ENCODE data around the gene PXMP4. TPM values are rescaled to one million over a fixed set of nuclear protein-coding genes. Genes with fewer than 3 reads are reported as not detected.

PXMP4 gene
- total RNA-seq, 1 experiment from 2014 or later: 5.7 TPM

- WGBS (ENCODE audit: extremely low coverage, insufficient read length, low lambda C conversion rate): no CpG with 5 or more reads among the region's 14 CpGs
- Histone ChIP-seq H4K5ac (ENCODE audit: insufficient read length, low read depth, low read length) (no peak overlapping the region), H3K79me1 (ENCODE audit: insufficient read depth, low read depth, low read length, poor library complexity, severe bottlenecking) (no peaks in the 10 kb centered on the region), H2BK5ac (ENCODE audit: insufficient read length, low read length) (no peak overlapping the region), H3K18ac (ENCODE audit: insufficient read length, low read depth, low read length) (no peak overlapping the region), H3K27ac (ENCODE audit: insufficient read length, low read depth, low read length) (no peak overlapping the region), H2BK15ac (ENCODE audit: low read depth, low read length) (no peak overlapping the region), H2AK5ac (ENCODE audit: insufficient read length, low read length) (no peak overlapping the region), H2BK12ac (ENCODE audit: insufficient read length, low read depth, low read length) (no peak overlapping the region), H3K79me2 (ENCODE audit: insufficient read depth, low read length) (no peaks in the 10 kb centered on the region), H3K14ac (ENCODE audit: insufficient read depth, low read length) (peak overlapping the region; percentile 27; the same call in 1 of the 2 replicates), H4K8ac (replicated peaks; ENCODE audit: insufficient read length, low read depth, low read length) (no peak overlapping the region), H3K56ac (ENCODE audit: insufficient read length, low read depth, low read length) (no peak overlapping the region), H4K20me1 (ENCODE audit: control insufficient read depth, insufficient read depth, insufficient read length) (no peaks in the 10 kb centered on the region), H2BK120ac (ENCODE audit: low read depth, low read length, poor library complexity, severe bottlenecking) (no peak overlapping the region), H2AFZ (ENCODE audit: low read length) (no peak overlapping the region), H3K9ac (ENCODE audit: extremely low read depth, insufficient read length, low read length) (no peak overlapping the region), H3K23me2 (ENCODE audit: insufficient read length, low read depth, low read length, poor library complexity, severe bottlenecking) (no peaks in the 10 kb centered on the region), H4K91ac (ENCODE audit: insufficient read length, low read depth, low read length) (no peak overlapping the region), H3K9me3 (ENCODE audit: control insufficient read depth, low read depth, low read length) (no peaks in the 10 kb centered on the region), H3K4me2 (ENCODE audit: insufficient read depth, insufficient read length, low read length) (no peak overlapping the region), H2BK20ac (ENCODE audit: low read depth, low read length, poor library complexity, severe bottlenecking) (no peak overlapping the region), H3K27me3 (ENCODE audit: insufficient read depth, low read length) (no peaks in the 10 kb centered on the region), H3K23ac (ENCODE audit: insufficient read length, low read depth, low read length) (no peak overlapping the region), H3K4me1 (ENCODE audit: insufficient read depth, low read length) (no peaks in the 10 kb centered on the region), H3T11ph (ENCODE audit: low read length) (no peak overlapping the region), H3K4ac (ENCODE audit: low read depth, low read length) (no peak overlapping the region)
- TF ChIP-seq CTCF (conservative IDR thresholded peaks at IDR 0.05): no peak
- Mint-ChIP-seq H3K36me3 (ENCODE audit: insufficient read depth in 1 of 3, low read depth in 3 of 3) (peaks cover 0 to 31% (median 4%) of the 10 kb centered on the region in 3 experiments; a peak in 5 of 7 replicates), H3K4me3 (no peak overlapping the region), H3K27ac (peak overlapping the region in 1 of 3 experiments; percentile 85; a peak in 2 of 7 replicates), H3K27me3 (ENCODE audit: low read depth) (no peaks in the 10 kb centered on the region), H3K4me1 (peaks cover 23 to 25% of the 10 kb centered on the region in 2 experiments), H3K9me3 (no peaks in the 10 kb centered on the region; a peak in 1 of 5 replicates)
- no peak for DNase-seq
These were observed 65.4 kb downstream of the PXMP4 start for GRCh38 chr20:33654680-33655161.
